ENCODE measurements around the gene PEA15.
A peak's percentile ranks its signal among the peaks of the same experiment; 100 is the strongest.

The PEA15 gene

DNA sequence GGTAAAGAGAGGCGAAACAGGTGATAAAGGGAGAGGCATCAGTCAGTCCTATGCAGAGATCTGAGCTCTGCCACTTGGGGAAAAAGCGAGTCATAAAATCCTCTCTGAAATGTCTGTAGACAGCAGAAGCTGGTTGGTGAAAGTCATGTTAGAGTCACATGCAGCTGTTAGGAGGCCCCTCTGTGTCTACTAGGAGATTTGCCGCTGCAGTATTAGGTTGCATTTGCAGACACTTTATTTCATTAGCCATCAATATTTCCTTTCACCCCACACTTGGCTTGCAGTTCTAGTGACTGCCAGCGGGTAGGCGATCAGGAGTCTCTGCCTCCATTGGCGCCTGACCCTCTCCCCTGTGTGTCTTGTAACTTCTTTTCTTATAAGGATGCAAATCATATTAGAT, 37.6 kb upstream of the PEA15 start:
- no peak for DNase-seq (ENCODE audit: low spot score)
- in situ Hi-C loops (cut with MboI; ENCODE audit: low sequenced_read_pairs, unreplicated experiment), result no loop called here
- TF ChIP-seq, protein P1, sequence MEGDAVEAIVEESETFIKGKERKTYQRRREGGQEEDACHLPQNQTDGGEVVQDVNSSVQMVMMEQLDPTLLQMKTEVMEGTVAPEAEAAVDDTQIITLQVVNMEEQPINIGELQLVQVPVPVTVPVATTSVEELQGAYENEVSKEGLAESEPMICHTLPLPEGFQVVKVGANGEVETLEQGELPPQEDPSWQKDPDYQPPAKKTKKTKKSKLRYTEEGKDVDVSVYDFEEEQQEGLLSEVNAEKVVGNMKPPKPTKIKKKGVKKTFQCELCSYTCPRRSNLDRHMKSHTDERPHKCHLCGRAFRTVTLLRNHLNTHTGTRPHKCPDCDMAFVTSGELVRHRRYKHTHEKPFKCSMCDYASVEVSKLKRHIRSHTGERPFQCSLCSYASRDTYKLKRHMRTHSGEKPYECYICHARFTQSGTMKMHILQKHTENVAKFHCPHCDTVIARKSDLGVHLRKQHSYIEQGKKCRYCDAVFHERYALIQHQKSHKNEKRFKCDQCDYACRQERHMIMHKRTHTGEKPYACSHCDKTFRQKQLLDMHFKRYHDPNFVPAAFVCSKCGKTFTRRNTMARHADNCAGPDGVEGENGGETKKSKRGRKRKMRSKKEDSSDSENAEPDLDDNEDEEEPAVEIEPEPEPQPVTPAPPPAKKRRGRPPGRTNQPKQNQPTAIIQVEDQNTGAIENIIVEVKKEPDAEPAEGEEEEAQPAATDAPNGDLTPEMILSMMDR (IDR thresholded peaks at IDR 0.05; ENCODE audit: borderline replicate concordance, control extremely low read depth, extremely low read depth, insufficient read depth, missing control alignments), result no peak

GRCh38 chr1:160168016-160168415, 37.2 kb upstream of the PEA15 start:
- in situ Hi-C loops (cut with MboI; ENCODE audit: low sequenced_read_pairs, unreplicated experiment), result no loop called here
- TF ChIP-seq, protein P1 (IDR thresholded peaks at IDR 0.05; ENCODE audit: borderline replicate concordance, control extremely low read depth, extremely low read depth, insufficient read depth, missing control alignments), result no peak
- no peak for DNase-seq (ENCODE audit: low spot score)

- no peak for DNase-seq (ENCODE audit: low spot score)
- in situ Hi-C loops (cut with MboI; ENCODE audit: low sequenced_read_pairs, unreplicated experiment), result no loop called here
- TF ChIP-seq, protein P1 (IDR thresholded peaks at IDR 0.05; ENCODE audit: borderline replicate concordance, control extremely low read depth, extremely low read depth, insufficient read depth, missing control alignments), result no peak
Measured at GRCh38 chr1:160168609-160169369, 36.4 kb upstream of the PEA15 start.

DNA sequence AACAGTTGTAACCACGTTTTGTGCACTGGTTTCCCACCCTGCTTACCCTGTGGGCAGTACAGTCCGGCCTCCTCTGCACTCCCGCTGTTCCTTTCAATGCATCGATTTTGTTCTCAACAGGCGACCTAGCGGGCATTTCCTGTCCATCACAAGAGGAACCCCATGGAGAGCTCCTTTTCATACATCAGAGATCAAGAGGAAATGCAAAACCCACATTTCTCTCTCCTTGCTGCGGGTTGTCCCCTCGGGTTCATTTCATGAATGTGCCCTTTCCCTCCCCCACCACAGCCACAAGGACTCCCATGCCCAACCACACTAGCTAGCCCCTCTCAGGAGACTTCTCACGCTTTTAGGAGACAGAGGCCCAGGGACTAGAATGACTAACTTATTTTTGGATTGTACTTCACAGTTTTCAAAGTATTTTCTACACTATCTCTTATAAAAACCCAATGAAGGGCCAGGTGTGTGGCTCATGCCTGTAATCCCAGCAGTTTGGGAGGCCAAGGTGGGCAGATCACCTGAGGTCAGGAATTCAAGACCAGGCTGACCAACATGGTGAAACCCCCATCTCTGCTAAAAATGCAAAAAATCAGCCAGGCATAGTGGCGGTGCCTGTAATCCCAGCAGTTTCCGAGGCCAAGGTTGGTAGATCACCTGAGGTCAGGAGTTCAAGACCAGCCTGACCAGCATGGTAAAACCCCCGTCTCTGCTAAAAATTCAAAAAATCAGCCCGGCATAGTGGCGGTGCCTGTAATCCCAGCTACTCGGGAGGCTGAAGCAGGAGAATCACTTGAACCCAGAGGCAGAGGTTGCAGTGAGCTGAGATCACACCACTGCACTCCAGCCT, 35.4 kb upstream of the PEA15 start:
- DNase-seq (ENCODE audit: low spot score), result peak; percentile 52
- TF ChIP-seq, protein P1 (IDR thresholded peaks at IDR 0.05; ENCODE audit: borderline replicate concordance, control extremely low read depth, extremely low read depth, insufficient read depth, missing control alignments), result no peak
- in situ Hi-C loops (cut with MboI; ENCODE audit: low sequenced_read_pairs, unreplicated experiment), result no loop called here

DNA sequence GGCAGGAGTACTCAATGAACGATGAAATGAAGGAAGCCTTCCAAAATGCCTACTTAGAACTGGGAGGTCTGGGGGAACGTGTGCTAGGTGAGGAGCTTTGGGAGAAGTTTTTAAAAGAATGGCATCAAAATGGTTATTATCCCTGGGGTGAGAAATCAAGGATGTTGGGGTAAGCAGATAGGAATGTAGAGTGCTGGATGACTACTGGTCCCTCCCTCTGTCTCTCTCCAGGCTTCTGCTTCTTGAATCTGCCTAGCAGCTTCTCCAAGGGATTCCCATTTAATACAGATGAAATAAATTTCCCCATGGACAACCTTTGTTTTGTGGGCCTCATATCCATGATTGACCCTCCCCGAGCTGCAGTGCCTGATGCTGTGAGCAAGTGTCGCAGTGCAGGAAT, 33.8 kb upstream of the PEA15 start:
- in situ Hi-C loops (cut with MboI; ENCODE audit: low sequenced_read_pairs, unreplicated experiment), result no loop called here
- TF ChIP-seq, protein P1 (IDR thresholded peaks at IDR 0.05; ENCODE audit: borderline replicate concordance, control extremely low read depth, extremely low read depth, insufficient read depth, missing control alignments), result no peak
- no peak for DNase-seq (ENCODE audit: low spot score)

DNA sequence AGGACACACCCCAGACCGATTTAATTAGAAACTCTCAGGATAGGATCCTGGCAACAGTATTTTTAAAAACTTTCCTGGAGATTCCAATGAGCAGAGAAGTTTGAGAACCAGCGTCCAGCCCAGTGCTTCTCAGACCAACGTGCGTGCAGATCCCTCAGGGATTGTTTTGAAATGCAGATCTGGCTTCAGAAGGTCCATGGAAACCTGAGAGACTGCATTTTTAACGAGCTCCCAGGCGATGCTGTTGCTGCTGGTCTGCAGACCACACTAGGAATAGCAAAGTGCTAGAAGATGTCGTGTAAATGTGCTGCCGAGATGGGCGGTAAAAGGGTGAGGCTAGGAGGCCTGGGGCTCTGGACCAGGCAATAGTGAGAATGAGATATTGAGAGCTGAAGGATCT, 33.2 kb upstream of the PEA15 start:
- TF ChIP-seq, protein P1 (IDR thresholded peaks at IDR 0.05; ENCODE audit: borderline replicate concordance, control extremely low read depth, extremely low read depth, insufficient read depth, missing control alignments), result no peak
- in situ Hi-C loops (cut with MboI; ENCODE audit: low sequenced_read_pairs, unreplicated experiment), result no loop called here
- DNase-seq (ENCODE audit: low spot score), result no peak

All from GM13976 (cell line).